Measurements from ENCODE around the gene ZNF175. TPM values are rescaled to one million over a fixed set of nuclear protein-coding genes. Genes with fewer than 3 reads are reported as not detected.

ZNF175 gene
- total and polyA plus RNA-seq, 9 of the 15 experiments (the other 6 are each of a cell fraction or from before 2014, with no cell fraction given), result 3.7 to 37.9 (median 14.0) TPM

- TF ChIP-seq ZNF589 (CRISPR knock-in tag; IDR thresholded peaks at IDR 0.05; ENCODE audit: low read depth), result peak; percentile 66; the same call in 1 of the 2 replicates
- 0 out of 4 replicates have a peak, but pooled peaks of 1 of the 2 experiments have one; percentile 12 for TF ChIP-seq TRIM24 (IDR thresholded peaks at IDR 0.05)
- peak; percentile 60 for TF ChIP-seq TBP (optimal IDR thresholded peaks at IDR 0.05; ENCODE audit: low read depth, low read length)
- TF ChIP-seq NFE2L1 (tag; IDR thresholded peaks at IDR 0.05; ENCODE audit: borderline replicate concordance, low read depth), result no peak
- TF ChIP-seq HDAC3 (IDR thresholded peaks at IDR 0.05; ENCODE audit: borderline replicate concordance, partially characterized antibody), result no peak
- peak; percentile 46; the same call in 1 of the 2 replicates for TF ChIP-seq RB1 (IDR thresholded peaks at IDR 0.05; ENCODE audit: low read depth)
These were observed at the start of gene ZNF175 (continued) for GRCh38 chr19:51570962-51571575.

- in situ Hi-C loops (cut with MboI) (no loop called here), intact Hi-C loops (cut with micrococcal nuclease) (no loop called here)
- ChIA-PET POLR2A (no interaction called here), CTCF (ENCODE audit: low intra/inter-chr PET ratio) (no interaction called here)
- 0 out of 3 replicates have a peak, but pooled peaks cover 2% of the 10 kb centered on the region for H3K36me3 ChIP-seq (ENCODE audit: control insufficient read depth, insufficient read depth, low read length)
- no peak overlapping the region for H3K4me2 ChIP-seq (ENCODE audit: insufficient read depth, low read length)
- BruUV-seq (replicated peaks), result no TSS peak
- WGBS (ENCODE audit: insufficient coverage, low coverage, missing lambda C conversion rate), result 100% methylated on average over 2 of the region's 2 CpGs
- no peaks in the 10 kb centered on the region for H4K20me1 ChIP-seq (replicated peaks; ENCODE audit: control insufficient read depth, insufficient read depth, low read length)
- H2AFZ ChIP-seq (ENCODE audit: low read depth, low read length), result no peak overlapping the region
- H3K9ac ChIP-seq (ENCODE audit: insufficient read depth in 1 of 2, low read depth in 2 of 2, low read length in 2 of 2), result no peak overlapping the region
- H3K79me2 ChIP-seq (ENCODE audit: control insufficient read depth, insufficient read depth, low read length), result no peaks in the 10 kb centered on the region
- peaks cover 9% of the 10 kb centered on the region; the same call in 1 of the 2 replicates for H3K9me3 ChIP-seq (replicated peaks; ENCODE audit: control insufficient read depth, insufficient read depth, low read depth, low read length)
- no peak for ATAC-seq
- H3K4me3 ChIP-seq, result no peak overlapping the region
- 0 out of 2 replicates have a peak, but pooled peaks have one; percentile 23 for TF ChIP-seq MAFG (tag; conservative IDR thresholded peaks at IDR 0.05)
- no peak for TF ChIP-seq ATF2 (CRISPR knock-in tag; IDR thresholded peaks at IDR 0.05)
- no peak for TF ChIP-seq TEAD4 (IDR thresholded peaks at IDR 0.05; ENCODE audit: low read length)
- no peak for TF ChIP-seq TEAD4 (CRISPR knock-in tag; IDR thresholded peaks at IDR 0.05; ENCODE audit: borderline replicate concordance)
- TF ChIP-seq LCOR (CRISPR knock-in tag; IDR thresholded peaks at IDR 0.05), result no peak
- no peak for TF ChIP-seq RNF219 (CRISPR knock-in tag; IDR thresholded peaks at IDR 0.05)
- peak; percentile 25; the same call in 1 of the 2 replicates for TF ChIP-seq MAFF (IDR thresholded peaks at IDR 0.05; ENCODE audit: low read length)
- TF ChIP-seq SPI1 (IDR thresholded peaks at IDR 0.05; ENCODE audit: borderline replicate concordance, low read depth, low read length), result no peak
- TF ChIP-seq ZNF316 (IDR thresholded peaks at IDR 0.05), result peak; percentile 60
- TF ChIP-seq CBX5 (IDR thresholded peaks at IDR 0.05; ENCODE audit: borderline replicate concordance, low read depth), result no peak
- no peak for TF ChIP-seq NBN (IDR thresholded peaks at IDR 0.05; ENCODE audit: low read depth)
- no peak for TF ChIP-seq NFIC (IDR thresholded peaks at IDR 0.05)
- no peaks in the 10 kb centered on the region for H3K9me1 ChIP-seq (ENCODE audit: control insufficient read depth, insufficient read depth, low read length)
- DNase-seq (ENCODE audit: extremely low read depth in 1 of 4, low spot score in 3 of 4), result no peak
- H3K4me1 ChIP-seq (replicated peaks in 1 of 2; ENCODE audit: control insufficient read depth in 2 of 2, insufficient read depth in 2 of 2, low read length in 2 of 2), result peaks cover 23 to 30% of the 10 kb centered on the region in 2 experiments
- no peak overlapping the region for H3K27ac ChIP-seq (ENCODE audit: extremely low read depth, low read depth, low read length)
- no peak for FAIRE-seq
- no peaks in the 10 kb centered on the region for H3K27me3 ChIP-seq (ENCODE audit: control insufficient read depth in 2 of 2, insufficient read depth in 2 of 2, low read length in 2 of 2)
These were observed 49.7 kb upstream of the ZNF175 start for GRCh38 chr19:51521357-51521756.

Measured in K562 (cell line).